NCI-H1436 treated with DMSO at 0.1 percent for 48 hours (cell line): ENCODE measurements around the gene GNG2.

ENCODE experiments used
- DNase-seq: peaks from one replicate; lab custom pipeline; 2025; lab: John Stamatoyannopoulos, UW

Gene GNG2

GRCh38 chr14:51998348-51998747 is 137.9 kb downstream of the GNG2 start:
- DNase-seq, result no peak

- DNase-seq, result no peak
These were observed 138.7 kb downstream of the GNG2 start for GRCh38 chr14:51999084-51999483.

GRCh38 chr14:52000019-52000582 is 139.7 kb downstream of the GNG2 start:
- DNase-seq, result no peak

GRCh38 chr14:52000696-52001095 is 140.3 kb downstream of the GNG2 start:
- no peak for DNase-seq

- no peak for DNase-seq
These were observed 142.1 kb downstream of the GNG2 start for GRCh38 chr14:52002542-52002941.

GRCh38 chr14:52003324-52003723 is 142.9 kb downstream of the GNG2 start:
- no peak for DNase-seq

- DNase-seq, result no peak
These were observed 145.2 kb downstream of the GNG2 start for GRCh38 chr14:52005625-52006024.

GRCh38 chr14:52006361-52006760 is 145.9 kb downstream of the GNG2 start:
- DNase-seq, result no peak

- DNase-seq, result no peak
These were observed 146.8 kb downstream of the GNG2 start for GRCh38 chr14:52007211-52007610.

GRCh38 chr14:52007637-52008036 is 147.2 kb downstream of the GNG2 start:
- no peak for DNase-seq

GRCh38 chr14:52008136-52008535 is 147.7 kb downstream of the GNG2 start:
- no peak for DNase-seq

- DNase-seq, result no peak
These were observed 149.8 kb downstream of the GNG2 start for GRCh38 chr14:52010173-52010693.

- no peak for DNase-seq
These were observed 151.1 kb downstream of the GNG2 start for GRCh38 chr14:52011523-52011922.

GRCh38 chr14:52012635-52013034 is 152.2 kb downstream of the GNG2 start:
- no peak for DNase-seq

GRCh38 chr14:52013984-52014600 is 153.7 kb downstream of the GNG2 start:
- no peak for DNase-seq

GRCh38 chr14:52014601-52015267 is 154.3 kb downstream of the GNG2 start:
- no peak for DNase-seq

GRCh38 chr14:52015411-52016030 is 155.1 kb downstream of the GNG2 start:
- no peak for DNase-seq

- DNase-seq, result no peak
These were observed 157.8 kb downstream of the GNG2 start for GRCh38 chr14:52018252-52018651.

GRCh38 chr14:52018970-52019369 is 158.6 kb downstream of the GNG2 start:
- DNase-seq, result no peak
